ENCODE results near the gene SLC35F3.

DNA sequence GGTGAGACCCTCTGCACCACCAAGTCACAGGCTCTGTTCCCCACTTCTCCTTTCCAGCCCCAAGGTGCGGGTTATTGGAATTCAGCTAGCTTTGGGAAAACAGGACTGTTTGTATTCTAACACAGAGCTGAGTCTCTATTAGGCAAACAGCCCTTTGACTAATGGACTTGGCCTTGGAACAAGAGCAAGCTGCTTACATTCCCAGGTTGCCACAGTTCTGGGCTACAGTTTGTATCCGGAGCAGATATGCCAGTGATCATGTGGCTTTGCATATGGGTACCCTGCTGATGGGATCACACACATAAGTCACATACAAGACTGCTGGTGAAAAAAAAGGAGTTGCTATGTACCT is 358.3 kb downstream of the SLC35F3 start:
- TF ChIP-seq, protein P1, sequence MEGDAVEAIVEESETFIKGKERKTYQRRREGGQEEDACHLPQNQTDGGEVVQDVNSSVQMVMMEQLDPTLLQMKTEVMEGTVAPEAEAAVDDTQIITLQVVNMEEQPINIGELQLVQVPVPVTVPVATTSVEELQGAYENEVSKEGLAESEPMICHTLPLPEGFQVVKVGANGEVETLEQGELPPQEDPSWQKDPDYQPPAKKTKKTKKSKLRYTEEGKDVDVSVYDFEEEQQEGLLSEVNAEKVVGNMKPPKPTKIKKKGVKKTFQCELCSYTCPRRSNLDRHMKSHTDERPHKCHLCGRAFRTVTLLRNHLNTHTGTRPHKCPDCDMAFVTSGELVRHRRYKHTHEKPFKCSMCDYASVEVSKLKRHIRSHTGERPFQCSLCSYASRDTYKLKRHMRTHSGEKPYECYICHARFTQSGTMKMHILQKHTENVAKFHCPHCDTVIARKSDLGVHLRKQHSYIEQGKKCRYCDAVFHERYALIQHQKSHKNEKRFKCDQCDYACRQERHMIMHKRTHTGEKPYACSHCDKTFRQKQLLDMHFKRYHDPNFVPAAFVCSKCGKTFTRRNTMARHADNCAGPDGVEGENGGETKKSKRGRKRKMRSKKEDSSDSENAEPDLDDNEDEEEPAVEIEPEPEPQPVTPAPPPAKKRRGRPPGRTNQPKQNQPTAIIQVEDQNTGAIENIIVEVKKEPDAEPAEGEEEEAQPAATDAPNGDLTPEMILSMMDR (optimal IDR thresholded peaks at IDR 0.05 in 1 of 3, IDR thresholded peaks at IDR 0.05 in 1 of 3, conservative IDR thresholded peaks at IDR 0.05 in 1 of 3; ENCODE audit: extremely low read depth in 1 of 3, insufficient read depth in 2 of 3, low read length in 3 of 3): no peak
- TF ChIP-seq EZH2 (IDR thresholded peaks at IDR 0.05; ENCODE audit: low read length): no peak
